Keratinocyte (primary cell): ENCODE data around the gene TTF1. TPM values are rescaled to one million over a fixed set of nuclear protein-coding genes. Genes with fewer than 3 reads are reported as not detected.

ENCODE experiments used
- DNase-seq: peaks from one replicate; pipeline ENCODE4 v3.0.0-alpha.2; 2011; ENCODE audit warnings: low read depth, missing footprints, low spot score
- FAIRE-seq: peaks from 2 replicates; lab custom pipeline; 2011; peaks lifted over from hg19 to GRCh38; lab: Jason Lieb, UNC
- H2AFZ ChIP-seq: 2 replicates; pipeline ENCODE4 v1.6.0; 2012; ENCODE audit warnings: low read length, control low read depth, inconsistent platforms; ENCODE audit not compliant: control insufficient read depth
- H3K27ac ChIP-seq: 2 replicates; pipeline ENCODE4 v1.5.1; 2011; ENCODE audit warnings: low read length; ENCODE audit not compliant: control insufficient read depth, insufficient read depth
- H3K27me3 ChIP-seq: 3 replicates; pipeline ENCODE4 v1.6.0; 2011; ENCODE audit warnings: low read length; ENCODE audit not compliant: control insufficient read depth, insufficient read depth; ENCODE audit errors: extremely low read depth
- H3K36me3 ChIP-seq, 2 experiments: 2 replicates in 1 of 2; 3 replicates in 1 of 2; pipeline ENCODE4 v1.5.1; 2011; ENCODE audit warnings: low read length in 2 of 2, mild to moderate bottlenecking in 1 of 2; ENCODE audit not compliant: control insufficient read depth in 2 of 2, insufficient read depth in 2 of 2; ENCODE audit errors: extremely low read depth in 1 of 2
- H3K4me1 ChIP-seq: 3 replicates; pipeline ENCODE4 v1.5.1; 2011; ENCODE audit warnings: low read length; ENCODE audit not compliant: control insufficient read depth, insufficient read depth; ENCODE audit errors: extremely low read depth
- H3K4me2 ChIP-seq: 3 replicates; pipeline ENCODE4 v1.6.0; 2011; ENCODE audit warnings: low read depth, low read length; ENCODE audit not compliant: control insufficient read depth, insufficient read depth; ENCODE audit errors: extremely low read depth
- H3K4me3 ChIP-seq, 3 experiments: fragments of 200-600 bp in 1 of 3; sonication (generic) in 1 of 3; 2 replicates in 2 of 3; 3 replicates in 1 of 3; pipeline ENCODE4 v1.5.1; 2011 to 2016; ENCODE audit warnings: low read length in 3 of 3, mild to moderate bottlenecking in 3 of 3, control low read depth in 2 of 3, inconsistent platforms in 1 of 3, low read depth in 1 of 3, mixed read lengths in 1 of 3, mixed run types in 1 of 3, moderate library complexity in 1 of 3; ENCODE audit not compliant: control insufficient read depth in 2 of 3, insufficient read depth in 2 of 3; ENCODE audit errors: extremely low read depth in 1 of 3
- H3K79me2 ChIP-seq: 2 replicates; pipeline ENCODE4 v1.6.0; 2012; ENCODE audit warnings: low read length; ENCODE audit not compliant: control insufficient read depth, insufficient read depth
- H3K9ac ChIP-seq: 3 replicates; pipeline ENCODE4 v1.6.0; 2011; ENCODE audit warnings: low read length; ENCODE audit not compliant: control insufficient read depth, insufficient read depth; ENCODE audit errors: extremely low read depth
- H3K9me1 ChIP-seq: 3 replicates; pipeline ENCODE4 v1.6.0; 2011; ENCODE audit warnings: low read length; ENCODE audit not compliant: control insufficient read depth, insufficient read depth; ENCODE audit errors: extremely low read depth
- H3K9me3 ChIP-seq: 2 replicates; pipeline ENCODE4 v1.5.1; 2012; ENCODE audit warnings: low read depth, low read length; ENCODE audit not compliant: control insufficient read depth
- H4K20me1 ChIP-seq: 3 replicates; pipeline ENCODE4 v1.6.0; 2011; ENCODE audit warnings: low read length; ENCODE audit not compliant: control insufficient read depth, insufficient read depth; ENCODE audit errors: extremely low read depth
- EZH2 ChIP-seq: IDR thresholded peaks from one replicate; pipeline ENCODE4 v1.6.1; 2012; ENCODE audit warnings: inconsistent platforms, mild to moderate bottlenecking, low read length, moderate library complexity
- dilution Hi-C: fragments of 300-500 bp; cut with MboI; formaldehyde crosslinking; loops from one replicate; pipeline ENCODE4 v1.7.0; 2020; ENCODE audit warnings: low sequenced_read_pairs; ENCODE audit not compliant: extremely low pct_ligation_motif_present
- polyA plus RNA-seq, 5 experiments: library from polyadenylated mRNA; depleted of rRNA in 3 of 5; stranded (reverse) in 3 of 5; stranded (forward) in 1 of 5; unstranded in 1 of 5; fragments of >200 nt; gene quantifications; 1 replicate in 1 of 5; 2 replicates in 3 of 5; 3 replicates in 1 of 5; pipeline versions ENCODE4 v1.2.1 to v1.2.3, GENCODE V29; 2011 to 2012; ENCODE audit warnings: missing spikeins in 2 of 5, low read depth in 1 of 5, low replicate concordance in 1 of 5
- TF ChIP-seq, protein P1 (sequence below), 3 experiments: IDR thresholded peaks in 1 of 3; conservative IDR thresholded peaks in 1 of 3; optimal IDR thresholded peaks in 1 of 3; 2 replicates in 2 of 3; 3 replicates in 1 of 3; pipeline versions ENCODE3 to v1.5.1; 2011; ENCODE audit warnings: low read length in 3 of 3, mild to moderate bottlenecking in 3 of 3, moderate library complexity in 2 of 3, control low read depth in 1 of 3, inconsistent platforms in 1 of 3; ENCODE audit not compliant: insufficient read depth in 2 of 3; ENCODE audit errors: extremely low read depth in 1 of 3

Gene TTF1
- polyA plus RNA-seq, 1 donor (not counting 4 experiments of a cell fraction or from before 2014, with no cell fraction given) = 7.2 TPM

DNA sequence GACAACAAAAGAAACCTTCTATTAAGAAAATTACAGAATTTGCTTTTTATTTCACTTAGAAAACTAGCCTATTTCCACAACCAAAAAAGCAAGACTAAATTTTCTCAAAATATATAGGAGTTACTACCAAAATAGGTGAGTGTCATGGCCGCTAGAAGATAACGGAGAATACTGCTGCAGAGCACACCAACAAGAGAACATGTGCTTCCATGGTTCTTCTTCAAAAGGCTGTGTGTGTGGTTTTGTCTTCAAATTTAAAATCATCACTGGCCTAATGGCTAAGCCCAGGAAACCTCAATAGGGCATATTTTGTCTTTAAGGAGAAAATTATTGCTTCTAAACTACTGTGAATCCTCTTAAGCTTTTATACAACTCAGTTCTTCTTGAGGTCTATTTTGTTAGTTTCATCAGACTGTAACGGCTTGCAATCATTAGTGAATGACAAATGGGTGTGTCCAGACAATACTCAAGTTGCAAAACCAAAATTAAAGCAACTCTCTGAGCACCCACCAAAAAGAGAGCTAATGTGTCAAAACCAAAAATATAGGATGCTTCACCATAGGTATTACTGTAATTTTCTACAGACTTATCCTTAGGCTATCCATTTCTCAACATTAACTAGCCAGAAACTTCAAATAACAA is 55.1 kb downstream of the TTF1 start:
- H3K9me1 ChIP-seq = no peaks in the 10 kb centered on the region
- no peak for TF ChIP-seq EZH2
- TF ChIP-seq, protein P1, sequence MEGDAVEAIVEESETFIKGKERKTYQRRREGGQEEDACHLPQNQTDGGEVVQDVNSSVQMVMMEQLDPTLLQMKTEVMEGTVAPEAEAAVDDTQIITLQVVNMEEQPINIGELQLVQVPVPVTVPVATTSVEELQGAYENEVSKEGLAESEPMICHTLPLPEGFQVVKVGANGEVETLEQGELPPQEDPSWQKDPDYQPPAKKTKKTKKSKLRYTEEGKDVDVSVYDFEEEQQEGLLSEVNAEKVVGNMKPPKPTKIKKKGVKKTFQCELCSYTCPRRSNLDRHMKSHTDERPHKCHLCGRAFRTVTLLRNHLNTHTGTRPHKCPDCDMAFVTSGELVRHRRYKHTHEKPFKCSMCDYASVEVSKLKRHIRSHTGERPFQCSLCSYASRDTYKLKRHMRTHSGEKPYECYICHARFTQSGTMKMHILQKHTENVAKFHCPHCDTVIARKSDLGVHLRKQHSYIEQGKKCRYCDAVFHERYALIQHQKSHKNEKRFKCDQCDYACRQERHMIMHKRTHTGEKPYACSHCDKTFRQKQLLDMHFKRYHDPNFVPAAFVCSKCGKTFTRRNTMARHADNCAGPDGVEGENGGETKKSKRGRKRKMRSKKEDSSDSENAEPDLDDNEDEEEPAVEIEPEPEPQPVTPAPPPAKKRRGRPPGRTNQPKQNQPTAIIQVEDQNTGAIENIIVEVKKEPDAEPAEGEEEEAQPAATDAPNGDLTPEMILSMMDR (optimal IDR thresholded peaks at IDR 0.05 in 1 of 3, IDR thresholded peaks at IDR 0.05 in 1 of 3, conservative IDR thresholded peaks at IDR 0.05 in 1 of 3; ENCODE audit: extremely low read depth in 1 of 3, insufficient read depth in 2 of 3, low read length in 3 of 3) = no peak
- H4K20me1 ChIP-seq = no peaks in the 10 kb centered on the region
- H3K27ac ChIP-seq = peak overlapping the region; percentile 53
- H3K9ac ChIP-seq = peak overlapping the region; percentile 18
- DNase-seq = no peak
- dilution Hi-C loops = no loop called here
- no peak for FAIRE-seq
- peak overlapping the region; percentile 54 for H3K4me2 ChIP-seq
- no peak overlapping the region for H2AFZ ChIP-seq
- no peaks in the 10 kb centered on the region for H3K9me3 ChIP-seq
- no peak overlapping the region for H3K4me3 ChIP-seq
- H3K36me3 ChIP-seq = peaks cover 14 to 36% of the 10 kb centered on the region in 2 experiments
- H3K27me3 ChIP-seq = no peaks in the 10 kb centered on the region
- H3K4me1 ChIP-seq = peaks cover 22% of the 10 kb centered on the region
- peaks cover 47% of the 10 kb centered on the region for H3K79me2 ChIP-seq

DNA sequence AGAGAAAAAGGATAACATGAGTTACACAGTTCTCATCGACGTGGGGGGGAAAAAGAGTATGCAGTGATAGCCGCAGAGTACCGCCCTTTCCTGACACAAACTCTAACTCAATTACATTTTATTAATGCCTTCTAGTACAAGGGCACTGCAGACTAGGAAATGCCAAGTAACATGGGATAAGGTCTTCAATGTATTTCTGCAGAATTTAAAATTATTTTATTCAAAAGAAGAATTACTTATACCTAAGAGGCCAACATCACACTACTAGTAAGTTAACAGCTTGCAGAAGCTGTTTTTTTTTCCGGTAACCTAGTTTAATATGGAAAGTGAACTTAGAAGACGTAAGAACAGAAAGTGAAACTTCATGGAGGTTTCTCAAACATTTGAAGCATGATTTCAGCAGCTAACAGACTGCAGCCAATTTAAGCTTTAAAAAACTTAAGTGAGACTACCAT is 55.8 kb downstream of the TTF1 start:
- Histone ChIP-seq H3K9me3 (no peaks in the 10 kb centered on the region), H3K79me2 (peaks cover 47% of the 10 kb centered on the region), H3K4me3 (no peak overlapping the region), H2AFZ (no peak overlapping the region), H3K36me3 (peaks cover 14 to 41% of the 10 kb centered on the region in 2 experiments), H3K27me3 (no peaks in the 10 kb centered on the region), H3K9ac (no peak overlapping the region), H3K4me2 (peak overlapping the region; percentile 54), H3K27ac (peak overlapping the region; percentile 53), H4K20me1 (no peaks in the 10 kb centered on the region), H3K9me1 (no peaks in the 10 kb centered on the region), H3K4me1 (peaks cover 22% of the 10 kb centered on the region)
- TF ChIP-seq, protein P1 (optimal IDR thresholded peaks at IDR 0.05 in 1 of 3, IDR thresholded peaks at IDR 0.05 in 1 of 3, conservative IDR thresholded peaks at IDR 0.05 in 1 of 3; ENCODE audit: extremely low read depth in 1 of 3, insufficient read depth in 2 of 3, low read length in 3 of 3) = no peak
- no peak for TF ChIP-seq EZH2
- dilution Hi-C loops = no loop called here
- DNase-seq (no peak), FAIRE-seq (no peak)
